GM21381 (cell line): ENCODE results near the gene SLC25A44.

Experiments
- ATAC-seq: cut with Tn5 transposase; IDR thresholded peaks from one replicate; pipeline ENCODE4 v1.9.1; 2021; ENCODE audit warnings: mild to moderate bottlenecking, moderate library complexity; ENCODE audit not compliant: unreplicated experiment

SLC25A44 gene

GRCh38 chr1:156193488-156194299 lies at the start of gene SLC25A44:
SLC25A44 (plus strand) TSS chr1:156194104; CDS start chr1:156199848, 5,744 bp downstream.
- peak; percentile 93 for ATAC-seq

- ATAC-seq = no peak
Measured at GRCh38 chr1:156144742-156145141, 49.2 kb upstream of the SLC25A44 start.

- ATAC-seq = no peak
Measured at GRCh38 chr1:156145650-156146019, 48.3 kb upstream of the SLC25A44 start.

- ATAC-seq = no peak
Measured at GRCh38 chr1:156146020-156146768, 47.7 kb upstream of the SLC25A44 start.

GRCh38 chr1:156146769-156147405 lies 47.0 kb upstream of the SLC25A44 start:
- ATAC-seq = no peak

GRCh38 chr1:156148216-156148615 lies 45.7 kb upstream of the SLC25A44 start:
- ATAC-seq = no peak

- ATAC-seq = peak; percentile 48
Measured at GRCh38 chr1:156149374-156150332, 44.3 kb upstream of the SLC25A44 start.

- no peak for ATAC-seq
Measured at GRCh38 chr1:156150333-156151011, 43.4 kb upstream of the SLC25A44 start.

GRCh38 chr1:156151093-156151688 lies 42.7 kb upstream of the SLC25A44 start:
- peak; percentile 26 for ATAC-seq

GRCh38 chr1:156152628-156153027 lies 41.3 kb upstream of the SLC25A44 start:
- ATAC-seq = no peak

GRCh38 chr1:156153362-156153761 lies 40.5 kb upstream of the SLC25A44 start, which contains the start of gene SEMA4A:
SEMA4A (plus strand) TSS chr1:156153585; CDS start chr1:156154579, 994 bp downstream.
- ATAC-seq = no peak

- peak; percentile 53 for ATAC-seq
Measured at GRCh38 chr1:156154317-156154749, 39.6 kb upstream of the SLC25A44 start.

GRCh38 chr1:156155756-156156510 lies 38.0 kb upstream of the SLC25A44 start:
- no peak for ATAC-seq

GRCh38 chr1:156157506-156157905 lies 36.4 kb upstream of the SLC25A44 start:
- ATAC-seq = no peak

- ATAC-seq = no peak
Measured at GRCh38 chr1:156157966-156158365, 35.9 kb upstream of the SLC25A44 start.

- ATAC-seq = no peak
Measured at GRCh38 chr1:156160000-156160742, 33.7 kb upstream of the SLC25A44 start.

GRCh38 chr1:156160743-156161171 lies 33.1 kb upstream of the SLC25A44 start:
- no peak for ATAC-seq
